G401 (cell line): Measurements from ENCODE around the gene CTBP2. TPM values are rescaled to one million over a fixed set of nuclear protein-coding genes. Genes with fewer than 3 reads are reported as not detected.

Source experiments
- DNase-seq: peaks from one replicate; pipeline ENCODE4 v3.0.0-alpha.2; 2015; ENCODE audit warnings: low spot score
- in situ Hi-C: cut with HindIII; loops from 2 replicates; pipeline ENCODE4 v1.10.0; 2016; ENCODE audit warnings: low sequenced_read_pairs, mixed read lengths
- total RNA-seq: library from RNA; depleted of rRNA; stranded (reverse); fragments of >200 nt; shearing (Covaris generic); gene quantifications from 2 replicates; pipeline ENCODE4 v1.2.3, GENCODE V29; 2014

Gene CTBP2
- total RNA-seq, 1 experiment from 2014 or later = 98.5 TPM

DNA sequence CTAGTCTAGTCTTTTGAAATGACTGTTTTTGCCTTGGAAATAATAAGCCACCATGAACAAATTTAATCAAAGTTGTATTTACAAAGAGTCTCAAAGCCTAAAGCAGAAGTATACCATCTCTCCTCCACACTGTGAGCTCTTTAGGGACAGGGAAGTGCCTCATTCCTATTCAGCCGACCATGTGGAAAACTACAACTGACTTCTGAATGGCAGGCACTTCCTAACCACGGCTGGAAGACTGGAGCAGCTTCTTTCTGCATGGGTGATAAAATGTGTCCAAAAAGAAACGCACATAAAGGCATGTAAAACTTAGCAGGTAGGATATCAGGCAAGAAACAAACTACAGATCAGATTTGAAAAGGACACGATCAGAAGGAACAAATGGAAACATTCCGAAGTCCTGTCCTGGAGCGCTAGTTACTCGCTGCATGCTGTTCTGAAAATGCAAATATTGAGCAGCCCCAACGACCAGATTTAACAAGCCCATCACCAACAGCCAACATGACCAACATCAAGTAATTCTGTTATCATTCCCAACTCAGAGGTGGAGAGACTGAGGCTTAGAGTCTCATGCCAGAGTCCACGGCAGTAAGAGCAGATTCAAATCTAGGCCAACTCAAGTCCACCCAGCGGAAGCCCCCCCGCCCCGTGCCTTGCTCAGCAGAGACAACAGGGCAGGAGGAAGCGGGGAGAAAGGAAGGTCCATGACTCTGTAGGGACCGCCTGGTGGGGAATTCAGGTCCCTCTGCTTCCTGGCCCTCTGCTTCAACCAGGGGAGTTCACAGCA is 26.5 kb downstream of the CTBP2 start:
- DNase-seq = no peak
- in situ Hi-C loops = no loop called here

DNA sequence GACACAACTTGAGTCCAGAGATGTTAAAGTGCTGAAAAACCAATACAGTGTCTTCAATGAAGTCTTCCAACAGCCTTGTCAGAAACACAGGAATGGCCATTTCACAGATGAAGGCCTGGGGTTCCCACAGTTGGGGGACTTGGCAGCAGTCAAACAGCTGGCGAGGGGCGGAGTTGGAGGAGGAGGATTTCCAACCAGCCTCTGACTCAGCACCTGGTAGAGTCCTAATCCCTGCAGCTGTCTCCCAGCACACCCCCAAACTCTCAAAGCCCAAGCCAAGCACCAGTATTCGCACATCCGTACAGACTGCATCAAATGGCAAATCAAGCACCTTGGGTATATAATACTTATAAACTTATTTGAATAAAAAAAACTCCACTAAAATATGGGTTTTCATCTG is 28.0 kb downstream of the CTBP2 start:
- in situ Hi-C loops = no loop called here

DNA sequence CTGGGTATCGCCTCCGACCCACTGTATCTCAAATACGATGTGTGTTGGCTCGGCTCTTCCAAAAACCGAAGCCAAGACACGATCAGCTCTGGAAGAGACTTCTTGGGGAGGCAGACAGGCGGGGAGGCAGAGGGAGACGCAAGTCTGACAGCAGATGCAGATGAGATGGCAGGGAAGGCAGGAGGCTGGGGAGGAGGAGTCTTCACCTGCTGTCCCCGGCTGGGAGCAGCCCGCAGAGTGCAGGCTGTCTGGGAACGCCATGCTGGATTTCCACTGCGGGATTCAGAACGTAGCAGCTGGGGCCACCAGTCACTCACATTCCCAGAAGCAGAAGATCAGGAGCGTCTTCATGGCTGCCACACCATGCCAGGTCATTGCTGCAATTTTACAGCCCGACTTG is 29.4 kb downstream of the CTBP2 start:
- in situ Hi-C loops = no loop called here
- DNase-seq = no peak

More for the DNA sequence above, 28.0 kb downstream of the CTBP2 start:
- DNase-seq = no peak

DNA sequence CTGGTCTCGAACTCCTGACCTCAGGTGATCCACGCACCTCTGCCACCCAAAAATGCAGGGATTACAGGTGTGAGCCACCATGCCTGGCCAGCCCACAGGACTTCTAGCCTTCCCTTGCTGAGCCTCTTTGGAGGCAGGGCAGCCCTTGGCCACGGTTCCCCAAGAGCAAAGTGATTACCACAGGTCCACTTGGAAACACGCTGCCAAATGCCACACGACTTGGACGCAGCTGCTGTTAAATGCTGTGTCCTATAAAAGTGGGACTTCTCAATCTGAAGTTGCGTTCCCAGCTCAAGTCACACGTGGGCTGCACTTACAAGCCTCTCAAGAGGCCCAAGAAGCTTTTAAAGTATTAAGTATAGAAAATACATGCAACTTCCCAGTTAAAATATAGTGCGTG is 30.1 kb downstream of the CTBP2 start:
- no peak for DNase-seq
- in situ Hi-C loops = no loop called here

DNA sequence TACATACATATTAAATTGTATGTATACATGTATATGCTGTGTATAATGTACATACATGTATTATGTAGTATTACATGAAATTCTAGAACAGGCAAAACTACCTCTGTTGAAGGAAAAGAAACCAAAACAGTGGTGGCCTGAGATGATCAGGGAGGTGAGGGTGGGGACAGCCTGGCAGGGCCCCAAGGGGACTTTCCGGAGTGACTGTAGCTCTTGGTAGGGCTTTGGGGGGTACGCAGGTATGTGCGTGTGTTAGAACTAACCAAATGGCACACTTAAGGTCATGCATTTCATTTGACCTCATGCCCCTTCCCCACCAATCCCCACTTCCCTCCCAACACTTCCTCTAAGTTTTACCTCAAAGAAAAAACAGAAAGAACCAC is 31.3 kb downstream of the CTBP2 start:
- DNase-seq = no peak
- in situ Hi-C loops = no loop called here

DNA sequence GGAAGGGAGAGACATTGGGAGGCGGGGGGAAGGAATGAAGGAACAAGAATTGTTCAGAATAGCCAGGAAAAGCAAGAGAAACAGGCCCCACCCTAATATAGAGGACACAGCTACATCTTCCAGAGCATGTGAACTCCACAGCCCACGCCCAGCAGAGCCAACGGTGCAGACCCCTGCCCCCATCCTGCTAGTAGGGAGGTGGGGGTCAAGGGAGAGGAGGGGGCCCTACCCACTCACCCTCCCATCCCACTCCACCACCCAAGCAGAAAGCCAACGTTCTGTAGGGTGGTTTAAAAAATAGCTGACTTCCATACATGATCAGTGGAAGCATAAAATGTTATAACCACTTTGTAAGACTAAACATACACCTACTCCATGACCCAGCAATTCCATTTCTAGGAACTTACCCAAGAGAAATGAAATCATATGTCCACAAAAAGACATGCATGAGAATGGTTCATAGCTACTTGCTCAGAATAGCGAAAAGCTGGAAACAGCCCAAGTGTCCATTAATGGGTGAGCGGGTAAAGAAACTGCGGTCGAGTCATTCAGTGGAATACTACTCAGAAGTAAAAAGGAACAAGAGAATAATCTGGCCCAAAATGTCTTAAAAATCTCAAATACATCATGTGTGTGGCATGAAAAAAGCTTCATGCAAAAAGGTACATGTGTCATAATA is 31.8 kb downstream of the CTBP2 start:
- DNase-seq = no peak
- in situ Hi-C loops = no loop called here

DNA sequence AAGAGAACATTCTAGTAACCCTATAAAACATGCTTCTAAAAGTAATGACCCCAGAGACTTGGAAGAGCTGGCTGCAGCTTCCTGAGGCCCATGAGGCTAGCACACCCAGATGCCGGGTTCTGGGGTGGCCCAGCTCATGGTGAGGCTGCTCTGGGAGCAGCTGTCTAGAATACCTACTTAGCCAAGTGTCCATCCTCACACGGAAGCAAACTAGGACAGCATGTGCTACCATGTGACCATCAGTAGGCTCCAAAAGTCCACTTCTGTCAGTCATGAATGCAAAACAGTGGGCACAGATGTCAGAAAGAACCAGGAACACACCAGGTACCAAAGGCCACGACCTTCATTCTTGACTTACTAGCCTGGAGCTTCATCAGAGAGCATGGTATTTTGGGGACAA is 32.4 kb downstream of the CTBP2 start:
- in situ Hi-C loops = no loop called here
- no peak for DNase-seq

DNA sequence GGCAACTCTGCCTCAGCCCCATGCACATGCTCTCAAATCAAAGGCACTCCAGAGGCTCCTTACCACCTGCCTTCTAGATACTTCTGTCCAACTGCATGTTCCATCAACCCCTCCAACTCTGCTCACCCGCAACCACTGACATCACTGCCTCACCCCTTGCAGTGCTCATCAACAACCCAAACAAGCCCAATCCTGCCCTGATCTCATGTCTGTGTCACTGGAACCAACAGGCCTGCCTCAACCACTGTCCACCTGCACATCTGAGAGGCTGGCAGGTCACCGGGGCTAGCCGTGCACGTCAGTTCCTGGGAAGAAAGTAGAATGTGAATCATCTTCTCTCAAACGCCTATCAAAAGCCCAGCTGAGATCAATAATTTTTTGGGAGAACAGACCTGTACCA is 33.3 kb downstream of the CTBP2 start:
- in situ Hi-C loops = no loop called here
- no peak for DNase-seq

DNA sequence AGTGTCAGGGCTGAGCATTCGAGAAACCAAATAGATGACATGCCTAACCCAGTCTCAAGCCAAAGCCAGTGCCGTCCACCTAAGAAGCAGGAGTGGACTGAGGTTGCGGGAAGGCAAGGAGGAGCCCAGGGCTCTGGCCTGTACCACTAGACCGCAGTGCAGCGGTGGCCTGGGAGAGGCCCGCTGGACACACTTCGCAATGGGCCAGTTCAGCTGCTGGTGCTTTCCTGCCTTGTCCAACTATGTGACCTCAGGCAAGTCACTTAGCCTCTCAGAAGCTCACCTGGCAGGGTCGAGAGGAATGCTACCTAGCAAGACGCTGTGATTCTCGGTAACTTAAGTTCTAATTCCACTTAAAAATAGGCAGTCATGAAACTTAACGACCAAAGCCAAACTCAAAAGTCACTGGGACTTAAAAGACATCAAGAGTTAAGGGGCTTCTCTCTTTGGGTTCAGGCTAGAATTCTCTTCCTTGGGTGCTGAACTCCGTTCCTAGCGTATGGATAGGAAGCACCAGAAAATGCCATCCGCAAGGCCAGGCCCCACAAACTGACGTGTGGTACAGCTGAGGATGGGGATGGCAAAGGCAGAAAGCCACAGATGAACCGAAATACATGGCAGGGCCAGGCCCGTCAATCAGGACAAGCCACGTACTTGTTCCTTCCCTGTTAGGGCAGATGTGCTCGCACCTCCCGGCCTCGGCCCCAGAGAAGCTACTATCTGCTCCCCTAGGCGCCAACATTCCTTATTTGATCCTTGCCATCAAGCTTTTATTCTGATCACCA is 34.2 kb downstream of the CTBP2 start:
- in situ Hi-C loops = no loop called here
- DNase-seq = no peak

DNA sequence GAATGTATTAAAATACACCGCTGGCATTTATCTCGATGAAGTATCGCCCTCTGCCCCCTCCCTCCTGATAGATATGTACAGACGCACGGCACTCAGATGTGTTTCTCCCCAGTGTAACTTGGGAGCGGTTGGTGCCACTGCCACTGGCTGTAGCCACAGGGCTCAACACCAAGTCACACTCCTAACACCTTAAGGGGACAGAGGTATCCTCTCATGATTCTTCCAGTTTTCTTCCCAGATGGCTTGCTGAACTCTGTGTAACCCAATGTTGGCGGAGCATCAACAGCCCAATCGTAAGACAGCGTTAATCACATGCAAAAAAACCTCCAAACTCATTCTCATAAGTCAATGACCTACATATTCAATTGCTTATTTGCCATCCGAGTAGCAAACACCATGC is 35.5 kb downstream of the CTBP2 start:
- DNase-seq = no peak
- in situ Hi-C loops = no loop called here

DNA sequence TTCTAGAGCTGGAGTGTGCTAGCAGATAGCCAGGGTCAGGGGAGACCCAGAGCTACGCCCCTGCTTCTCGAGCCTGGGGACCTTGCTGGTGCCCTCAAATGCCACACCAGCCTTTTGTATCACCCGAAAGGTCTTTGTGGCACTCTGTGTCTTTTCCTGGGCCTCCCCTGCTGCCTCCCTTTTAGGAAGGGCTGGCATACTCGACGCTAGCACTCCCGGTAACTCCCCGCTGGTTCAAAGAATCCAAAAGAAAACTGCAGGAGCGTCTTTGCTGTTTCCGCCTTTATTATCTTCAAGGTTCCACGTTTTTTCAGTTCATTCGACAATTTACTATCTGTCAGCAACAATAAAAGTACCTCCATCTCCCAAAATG is 36.3 kb downstream of the CTBP2 start:
- in situ Hi-C loops = no loop called here
- DNase-seq = no peak

DNA sequence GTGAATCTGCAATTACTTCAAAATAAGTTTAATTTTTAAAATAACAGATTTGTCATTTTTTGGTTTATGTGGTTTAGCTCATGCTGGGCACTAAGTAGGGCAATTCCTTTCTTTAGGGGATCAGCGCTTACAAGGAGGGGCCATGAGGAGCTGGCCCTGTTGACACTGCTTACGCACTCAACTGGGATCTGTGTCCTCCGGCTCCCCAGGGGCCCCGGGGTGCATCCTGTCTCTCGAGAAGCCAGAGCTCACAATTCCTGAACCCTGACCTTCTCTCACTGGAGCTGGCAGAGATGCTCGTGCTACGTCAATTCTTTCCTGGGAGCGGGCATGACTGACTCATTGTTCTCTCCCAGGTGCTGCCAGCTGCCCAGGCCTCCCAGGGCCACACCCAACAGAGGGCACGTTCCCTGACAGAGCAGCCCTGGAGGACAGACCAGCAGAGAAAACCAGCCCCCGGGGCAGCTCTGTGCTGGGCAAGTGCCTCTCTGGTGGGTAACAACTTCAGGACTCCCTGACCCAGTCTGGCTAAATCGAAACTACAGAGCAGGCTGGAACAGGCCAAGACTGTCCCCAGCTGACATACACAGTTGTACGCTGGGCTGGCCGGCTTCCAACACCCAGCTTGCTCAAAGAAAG is 36.8 kb downstream of the CTBP2 start:
- no peak for DNase-seq

DNA sequence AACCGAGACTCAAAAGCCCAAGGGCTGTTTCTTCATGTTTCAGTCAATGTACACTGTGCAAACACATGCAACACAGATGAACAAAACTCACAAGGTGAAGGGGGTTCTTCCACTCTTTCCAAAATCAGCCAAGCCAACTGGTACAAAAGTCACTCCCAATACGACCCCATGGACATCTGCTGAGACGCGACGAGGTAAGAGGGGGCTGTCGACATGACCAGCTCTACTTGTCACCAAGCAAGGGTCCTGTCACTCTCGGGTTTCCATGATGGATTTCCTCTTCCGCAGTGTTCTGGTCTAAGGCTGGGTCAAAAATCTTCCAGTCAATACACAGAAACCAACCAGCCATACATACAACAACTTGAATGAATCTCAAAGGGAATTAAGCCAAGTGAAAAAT is 37.8 kb downstream of the CTBP2 start:
- in situ Hi-C loops = no loop called here
- no peak for DNase-seq

More for the DNA sequence above, 36.8 kb downstream of the CTBP2 start:
- in situ Hi-C loops = no loop called here

DNA sequence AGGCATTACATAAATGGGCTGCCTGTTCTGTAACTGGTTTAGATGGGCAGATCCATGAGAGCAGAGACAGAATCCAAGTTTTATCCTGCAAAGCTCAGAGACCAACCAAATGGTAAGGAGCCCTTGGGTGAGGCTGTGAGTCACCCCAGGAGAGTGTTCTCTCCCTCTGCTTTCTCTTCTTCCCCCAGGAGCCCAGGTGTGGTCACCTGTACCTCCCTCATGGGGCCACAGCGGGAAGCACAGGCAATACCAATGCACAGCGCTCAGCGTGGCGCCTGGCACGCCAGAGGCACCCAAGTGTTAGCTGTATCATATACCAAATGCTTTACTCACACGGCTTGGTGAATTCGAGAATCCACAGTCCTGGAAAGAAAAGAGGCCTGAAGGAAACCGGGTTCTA is 39.4 kb downstream of the CTBP2 start:
- no peak for DNase-seq
- in situ Hi-C loops = no loop called here

DNA sequence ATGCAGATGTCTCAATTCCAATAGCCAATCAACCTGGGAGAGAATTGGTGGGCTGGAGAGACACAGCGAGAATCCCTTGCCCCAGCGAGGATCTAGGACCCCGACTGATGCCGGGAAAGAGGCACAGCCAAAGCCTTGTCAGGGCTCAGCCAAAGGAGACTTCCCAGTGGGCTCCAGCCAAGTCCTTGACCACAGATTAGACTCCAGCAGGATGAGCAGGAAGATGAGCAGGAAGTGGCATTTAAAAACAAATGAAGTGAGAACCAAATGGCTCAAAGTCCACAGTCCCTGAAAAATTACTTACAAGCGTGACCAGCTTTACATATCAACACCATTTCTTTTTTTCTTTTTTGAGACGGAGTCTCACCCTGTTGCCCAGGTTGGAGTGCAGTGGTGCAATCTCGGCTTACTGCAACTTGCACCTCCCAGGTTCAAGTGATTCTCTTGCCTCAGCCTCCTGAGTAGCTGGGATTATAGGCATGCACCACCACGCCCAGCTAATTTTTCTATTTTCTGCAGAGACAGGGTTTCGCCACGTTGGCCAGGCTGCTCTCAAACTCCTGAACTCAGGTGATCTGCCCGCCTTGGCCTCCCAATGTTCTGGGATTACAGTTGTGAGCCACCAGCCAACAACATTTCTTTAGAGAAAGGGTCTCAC is 40.2 kb downstream of the CTBP2 start:
- peak; percentile 85 for DNase-seq
- in situ Hi-C loops = no loop called here

DNA sequence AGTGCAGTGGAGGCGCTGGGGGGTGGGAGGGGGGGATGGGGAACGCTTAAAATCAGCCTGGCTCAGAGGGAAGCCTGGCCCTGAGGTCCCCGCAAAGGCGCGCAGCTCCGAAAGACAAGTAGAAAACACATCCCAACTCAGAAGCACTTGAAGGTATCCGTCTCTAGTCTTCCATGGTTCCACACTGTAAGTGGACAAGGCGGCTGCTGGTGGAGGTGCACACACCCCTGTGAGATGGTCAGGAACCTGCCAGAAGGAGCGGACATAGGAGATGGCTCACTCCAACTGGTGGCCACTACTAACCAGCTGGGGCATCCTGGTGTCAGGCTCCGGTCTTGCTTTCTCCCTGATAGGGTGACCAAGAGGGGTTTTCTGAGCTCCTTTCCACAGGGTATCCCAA is 41.7 kb downstream of the CTBP2 start:
- in situ Hi-C loops = no loop called here
- DNase-seq = no peak

DNA sequence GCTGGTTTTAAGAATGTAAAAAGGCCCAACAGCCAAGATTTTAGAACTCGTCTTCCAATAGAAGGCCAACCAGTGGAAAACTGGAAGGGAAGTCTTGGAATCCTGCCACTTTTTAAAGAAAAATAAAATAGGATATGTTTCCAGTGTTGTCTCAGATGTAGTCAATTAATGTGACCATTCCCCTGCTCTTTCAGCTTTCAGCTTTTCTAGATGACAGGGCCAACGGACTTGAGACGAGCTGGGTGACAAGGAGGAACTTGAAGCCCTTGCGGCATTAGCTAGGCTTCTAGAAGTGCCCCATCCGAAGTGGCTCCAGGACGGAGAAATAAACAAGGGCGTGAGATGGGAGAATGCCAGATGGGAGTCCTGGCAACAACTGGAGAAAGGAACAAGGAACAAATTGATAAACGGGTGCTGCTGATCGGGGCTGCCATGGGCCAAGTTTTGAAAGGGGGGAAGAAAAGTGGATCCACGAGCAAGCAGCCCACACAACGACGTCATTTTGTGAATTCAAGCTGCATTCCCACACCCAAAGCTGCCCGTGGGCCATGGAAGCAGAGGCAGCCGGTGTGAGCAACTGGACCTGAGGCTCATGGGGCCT is 42.3 kb downstream of the CTBP2 start:
- DNase-seq = no peak
- in situ Hi-C loops = no loop called here

DNA sequence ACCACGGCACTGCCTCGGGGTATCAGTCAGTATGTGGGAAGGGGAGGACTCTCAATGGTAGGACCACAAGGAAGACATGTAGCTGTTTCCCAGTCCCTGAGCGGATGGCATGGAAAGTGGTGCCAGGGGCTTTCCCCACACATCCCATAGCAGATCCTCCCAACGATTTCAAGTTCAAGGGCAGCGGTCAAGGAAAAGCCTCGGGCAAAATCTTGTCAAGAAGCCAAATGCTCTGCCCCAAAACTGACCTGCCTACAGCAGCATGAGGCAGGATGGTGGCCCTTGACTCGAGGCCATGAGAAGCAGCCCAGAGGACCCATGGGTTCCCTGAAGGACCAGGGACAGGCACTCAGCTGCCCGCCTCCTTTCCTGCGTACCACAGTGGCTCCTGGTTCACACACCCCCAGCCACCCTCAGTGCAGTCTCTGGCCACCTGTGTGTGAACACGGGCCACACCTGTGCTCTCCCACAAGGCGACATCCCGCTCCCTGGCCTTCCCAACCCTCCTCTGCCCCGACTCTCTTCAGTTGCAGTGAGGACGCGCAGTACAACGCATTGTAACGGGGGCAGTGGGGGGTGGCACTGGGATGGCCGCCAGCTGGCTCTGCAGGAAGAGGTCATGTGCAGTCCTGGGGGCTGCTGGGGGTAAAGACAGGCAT is 43.6 kb downstream of the CTBP2 start:
- in situ Hi-C loops = no loop called here

More for the DNA sequence above, 43.6 kb downstream of the CTBP2 start:
- no peak for DNase-seq
